A673 (cell line): ENCODE measurements around the gene CEP97. TPM values are rescaled to one million over a fixed set of nuclear protein-coding genes. Genes with fewer than 3 reads are reported as not detected.
"Not testable (repeated sequence)": the region's sequence is repeated elsewhere in the genome, so short reads cannot be mapped to it uniquely, and the experiment has no call there.

Experiments
- BruUV-seq: library from RNA; stranded (reverse); fragments of 400-500 nt; replicated peaks from 2 replicates; lab custom pipeline; 2021; lab: Mats Ljungman, UMichigan
- CTCF ChIA-PET: fragments of 300-600 bp; sonication (Branson Sonifier 250); formaldehyde crosslinking; loops from one replicate; lab custom pipeline; 2022; ENCODE audit warnings: antibody characterized with exemption; lab: Charles Lee
- POLR2A ChIA-PET: fragments of 300-600 bp; sonication (Branson Sonifier 250); formaldehyde crosslinking; loops from one replicate; lab custom pipeline; 2022; ENCODE audit warnings: antibody characterized with exemption; ENCODE audit not compliant: low non-redundant PET; lab: Charles Lee
- DNase-seq: peaks from one replicate; pipeline ENCODE4 v3.0.0-alpha.2; 2015; ENCODE audit warnings: low spot score
- H3K27ac ChIP-seq: fragments of 200-600 bp; sonication (generic); 2 replicates; pipeline ENCODE4 v1.5.1; 2016; ENCODE audit warnings: mixed run types, low read depth, mild to moderate bottlenecking, mixed read lengths, antibody characterized with exemption, low read length; ENCODE audit not compliant: poor library complexity, severe bottlenecking
- H3K27me3 ChIP-seq: fragments of 200-600 bp; sonication (generic); replicated peaks from 2 replicates; pipeline ENCODE4 v1.6.1; 2017; ENCODE audit warnings: mixed run types, low read depth, mild to moderate bottlenecking, mixed read lengths, antibody characterized with exemption, low read length; ENCODE audit not compliant: insufficient read depth, poor library complexity
- H3K36me3 ChIP-seq: fragments of 200-600 bp; sonication (generic); 2 replicates; pipeline ENCODE4 v1.6.1; 2016; ENCODE audit warnings: mixed run types, mild to moderate bottlenecking, mixed read lengths, antibody characterized with exemption, low read length; ENCODE audit not compliant: insufficient read depth, poor library complexity, severe bottlenecking
- H3K4me1 ChIP-seq: fragments of 200-600 bp; sonication (generic); 2 replicates; pipeline ENCODE4 v1.6.1; 2017; ENCODE audit warnings: mixed run types, mild to moderate bottlenecking, mixed read lengths, antibody characterized with exemption, low read length; ENCODE audit not compliant: insufficient read depth, poor library complexity, severe bottlenecking
- H3K4me3 ChIP-seq: fragments of 200-600 bp; sonication (generic); 2 replicates; pipeline ENCODE4 v1.5.1; 2016; ENCODE audit warnings: low read depth, mixed run types, mild to moderate bottlenecking, mixed read lengths, low read length; ENCODE audit not compliant: poor library complexity, severe bottlenecking
- H3K9me3 ChIP-seq: fragments of 200-600 bp; sonication (generic); 2 replicates; pipeline ENCODE4 v1.6.1; 2016; ENCODE audit warnings: mixed run types, low read depth, mild to moderate bottlenecking, mixed read lengths, antibody characterized with exemption, low read length; ENCODE audit not compliant: poor library complexity, severe bottlenecking
- CTCF ChIP-seq: fragments of 300-800, 200-600 bp; sonication (generic); conservative IDR thresholded peaks from 2 replicates; pipeline ENCODE4 v1.5.1; 2017; ENCODE audit warnings: low read depth, mild to moderate bottlenecking, antibody characterized with exemption, low read length, moderate library complexity, mixed read lengths
- EZH2 ChIP-seq: fragments of 200-600 bp; sonication (generic); IDR thresholded peaks from 2 replicates; pipeline ENCODE4 v1.6.1; 2017; ENCODE audit warnings: borderline replicate concordance, low read depth, mild to moderate bottlenecking, mixed read lengths, antibody characterized with exemption, low read length; ENCODE audit not compliant: poor library complexity, severe bottlenecking
- intact Hi-C: fragments of 100-400 bp; cut with micrococcal nuclease; formaldehyde crosslinking; loops from one replicate; pipeline ENCODE4 v1.10.0; 2022; ENCODE audit not compliant: unreplicated experiment
- total RNA-seq: library from RNA; stranded (reverse); gene quantifications from 2 replicates; pipeline ENCODE4 v1.2.3, GENCODE V29; 2021

CEP97 gene
- total RNA-seq, 1 experiment from 2014 or later = 19.7 TPM

- Histone ChIP-seq H3K27ac (no peak overlapping the region), H3K9me3 (no peaks in the 10 kb centered on the region), H3K4me1 (no peaks in the 10 kb centered on the region), H3K36me3 (peaks cover 51% of the 10 kb centered on the region), H3K27me3 (no peaks in the 10 kb centered on the region), H3K4me3 (no peak overlapping the region)
- no TSS peak for BruUV-seq
- CTCF ChIA-PET = no interaction called here
- intact Hi-C loops = no loop called here
- POLR2A ChIA-PET = no interaction called here
- DNase-seq = no peak
- TF ChIP-seq EZH2 = no peak
Measured at GRCh38 chr3:101762041-101762646, 37.7 kb downstream of the CEP97 start.

- intact Hi-C loops, CTCF ChIA-PET, DNase-seq, H3K4me3 ChIP-seq, H3K27ac ChIP-seq, BruUV-seq, H3K9me3 ChIP-seq, H3K27me3 ChIP-seq, POLR2A ChIA-PET, H3K36me3 ChIP-seq: not testable (repeated sequence)
- H3K4me1 ChIP-seq = peaks cover 33% of the 10 kb centered on the region
Measured at GRCh38 chr3:101777745-101778281, 53.4 kb downstream of the CEP97 start.

DNA sequence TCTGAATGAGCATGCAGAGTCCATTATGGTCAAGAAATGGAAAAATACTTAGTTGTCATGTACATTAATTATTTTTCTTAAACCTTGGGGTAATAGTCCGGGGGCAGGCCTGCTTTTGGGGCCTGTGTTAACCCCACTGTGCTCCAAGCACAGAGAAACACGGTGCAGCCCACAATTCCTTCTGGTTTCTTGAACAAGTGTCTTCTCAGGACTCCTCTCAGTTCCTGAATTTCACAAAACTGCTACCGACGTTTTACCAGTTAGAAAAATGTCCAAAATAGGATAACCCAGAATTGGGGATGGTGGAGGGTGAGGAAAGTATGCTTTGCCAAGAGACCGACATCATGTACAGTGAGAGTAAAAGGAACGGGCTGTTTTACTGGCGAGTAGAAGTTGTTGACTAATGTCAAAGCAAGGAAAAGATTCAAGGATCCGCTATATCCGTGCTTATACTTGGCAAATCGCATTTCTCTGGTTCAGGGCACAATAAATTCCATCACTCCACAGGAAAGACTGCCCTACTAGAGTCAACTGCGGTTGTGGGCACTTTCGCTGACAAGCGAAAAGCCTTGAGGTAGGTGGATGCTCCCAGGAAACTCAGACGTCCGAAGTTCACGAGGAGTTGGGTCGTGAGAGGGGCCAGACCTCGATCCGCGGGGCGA lies 54.1 kb downstream of the CEP97 start:
- H3K36me3 ChIP-seq = peaks cover 13% of the 10 kb centered on the region
- DNase-seq = no peak
- no TSS peak for BruUV-seq
- ChIA-PET CTCF (no interaction called here), POLR2A (interaction anchor here (0.9 kb wide), 1 partner anchor 51 kb away, joined by 5 read pairs; no protein-coding TSS in a partner anchor)
- no peaks in the 10 kb centered on the region for H3K27me3 ChIP-seq
- intact Hi-C loops = no loop called here
- peaks cover 33% of the 10 kb centered on the region for H3K4me1 ChIP-seq
- TF ChIP-seq CTCF (no peak), EZH2 (no peak)
- no peaks in the 10 kb centered on the region for H3K9me3 ChIP-seq
- H3K4me3 ChIP-seq = peak overlapping the region; percentile 78
- H3K27ac ChIP-seq = peak overlapping the region; percentile 78

GRCh38 chr3:101779047-101779821 lies 54.8 kb downstream of the CEP97 start, which contains the start of gene NXPE3:
NXPE3 (plus strand) TSS chr3:101779211; CDS start chr3:101785597, 6,386 bp downstream.
- Histone ChIP-seq H3K27ac (peak within 1 kb of the TSS; percentile 78), H3K4me3 (peak within 1 kb of the TSS; percentile 78), H3K9me3 (no peaks in the 10 kb centered on the region), H3K36me3 (peaks cover 20% of the 10 kb centered on the region), H3K4me1 (peaks cover 33% of the 10 kb centered on the region), H3K27me3 (no peaks in the 10 kb centered on the region)
- TF ChIP-seq EZH2 = no peak
- no peak for TF ChIP-seq CTCF
- ChIA-PET CTCF (no interaction called here), POLR2A (interaction anchor here (0.6 to 0.9 kb wide), 2 partner anchors 50 to 696 kb away, joined by 5 read pairs; no protein-coding TSS in a partner anchor)
- intact Hi-C loops = no loop called here
- DNase-seq = peak; percentile 94
- no TSS peak for BruUV-seq
